Ishikawa (cell line): ENCODE measurements around the gene TFB1M.

Experiments
- CEBPB ChIP-seq: IDR thresholded peaks from 2 replicates; pipeline ENCODE4 v1.6.1; 2012
- NFIC ChIP-seq: IDR thresholded peaks from 2 replicates; pipeline ENCODE4 v1.6.1; 2012
- REST ChIP-seq: IDR thresholded peaks from 2 replicates; pipeline ENCODE4 v1.6.1; 2012; ENCODE audit warnings: low read depth, mild to moderate bottlenecking
- YY1 ChIP-seq: IDR thresholded peaks from 2 replicates; pipeline ENCODE4 v1.6.1; 2012; ENCODE audit warnings: low read depth

GRCh38 chr6:155250701-155251381 is 63.4 kb downstream of the TFB1M start:
- TF ChIP-seq YY1 (no peak), NFIC (no peak), CEBPB (no peak), REST (no peak)
